ENCODE results near the gene PRKN.

PRKN gene

DNA sequence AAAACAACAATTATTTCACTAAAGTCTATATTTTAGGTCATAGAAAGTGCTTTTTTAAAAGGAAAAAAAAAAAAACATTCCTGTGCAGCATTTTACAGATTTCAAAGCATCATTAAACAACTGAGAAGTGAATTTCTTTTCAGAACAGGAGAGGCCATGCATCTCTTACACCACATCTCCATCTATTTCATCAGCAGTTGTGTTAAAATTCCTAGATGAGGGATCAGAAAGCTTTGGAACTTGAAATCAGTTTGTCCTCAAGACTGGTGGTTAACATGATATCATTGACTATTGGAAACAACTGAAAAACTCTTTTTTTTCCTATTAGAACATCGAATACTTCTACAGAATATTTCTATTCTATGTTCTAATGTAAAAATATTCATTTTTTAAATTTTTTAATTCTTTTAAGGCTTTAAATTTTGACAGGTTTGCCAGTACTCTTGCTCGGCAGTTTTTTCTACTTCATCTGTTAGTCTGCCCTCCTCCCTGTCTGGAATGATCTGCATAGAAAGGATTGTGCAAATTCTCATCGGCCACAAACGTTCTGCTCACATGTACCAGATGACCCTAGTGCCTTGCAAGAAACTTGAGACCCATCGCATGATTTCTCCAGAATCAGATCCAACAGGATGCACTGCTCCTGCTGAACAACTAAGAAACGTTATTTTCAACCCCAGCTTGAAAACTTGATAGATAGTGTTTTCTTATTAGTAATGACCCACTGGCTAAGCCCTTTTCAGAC is 1042.7 kb downstream of the PRKN start:
- Histone ChIP-seq H3K4me3 (ENCODE audit: low read depth, low read length, poor library complexity, severe bottlenecking) (no peak overlapping the region), H4K20me1 (ENCODE audit: insufficient read depth, low read length) (no peaks in the 10 kb centered on the region), H3K27me3 (ENCODE audit: insufficient read depth, low read length) (no peaks in the 10 kb centered on the region), H3K9me2 (ENCODE audit: low read depth, low read length) (no peaks in the 10 kb centered on the region), H3K9me3 (ENCODE audit: low read length) (no peaks in the 10 kb centered on the region), H3K4me2 (ENCODE audit: low read length) (no peak overlapping the region), H3K79me2 (ENCODE audit: insufficient read depth, low read length) (no peaks in the 10 kb centered on the region), H3K36me3 (ENCODE audit: insufficient read depth, low read length) (no peaks in the 10 kb centered on the region), H3K9ac (ENCODE audit: low read length) (no peak overlapping the region), H3K4me1 (ENCODE audit: insufficient read depth, low read length, severe bottlenecking) (no peaks in the 10 kb centered on the region), H3F3A (ENCODE audit: insufficient read depth, low read length) (no peaks in the 10 kb centered on the region), H2AFZ (ENCODE audit: low read length) (no peak overlapping the region), H3K27ac (ENCODE audit: low read depth, low read length, poor library complexity, severe bottlenecking) (no peak overlapping the region)
- TF ChIP-seq, protein P1, sequence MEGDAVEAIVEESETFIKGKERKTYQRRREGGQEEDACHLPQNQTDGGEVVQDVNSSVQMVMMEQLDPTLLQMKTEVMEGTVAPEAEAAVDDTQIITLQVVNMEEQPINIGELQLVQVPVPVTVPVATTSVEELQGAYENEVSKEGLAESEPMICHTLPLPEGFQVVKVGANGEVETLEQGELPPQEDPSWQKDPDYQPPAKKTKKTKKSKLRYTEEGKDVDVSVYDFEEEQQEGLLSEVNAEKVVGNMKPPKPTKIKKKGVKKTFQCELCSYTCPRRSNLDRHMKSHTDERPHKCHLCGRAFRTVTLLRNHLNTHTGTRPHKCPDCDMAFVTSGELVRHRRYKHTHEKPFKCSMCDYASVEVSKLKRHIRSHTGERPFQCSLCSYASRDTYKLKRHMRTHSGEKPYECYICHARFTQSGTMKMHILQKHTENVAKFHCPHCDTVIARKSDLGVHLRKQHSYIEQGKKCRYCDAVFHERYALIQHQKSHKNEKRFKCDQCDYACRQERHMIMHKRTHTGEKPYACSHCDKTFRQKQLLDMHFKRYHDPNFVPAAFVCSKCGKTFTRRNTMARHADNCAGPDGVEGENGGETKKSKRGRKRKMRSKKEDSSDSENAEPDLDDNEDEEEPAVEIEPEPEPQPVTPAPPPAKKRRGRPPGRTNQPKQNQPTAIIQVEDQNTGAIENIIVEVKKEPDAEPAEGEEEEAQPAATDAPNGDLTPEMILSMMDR (IDR thresholded peaks at IDR 0.05; ENCODE audit: low read length) = no peak
- TF ChIP-seq EZH2 (IDR thresholded peaks at IDR 0.05; ENCODE audit: borderline replicate concordance, low read length) = no peak

DNA sequence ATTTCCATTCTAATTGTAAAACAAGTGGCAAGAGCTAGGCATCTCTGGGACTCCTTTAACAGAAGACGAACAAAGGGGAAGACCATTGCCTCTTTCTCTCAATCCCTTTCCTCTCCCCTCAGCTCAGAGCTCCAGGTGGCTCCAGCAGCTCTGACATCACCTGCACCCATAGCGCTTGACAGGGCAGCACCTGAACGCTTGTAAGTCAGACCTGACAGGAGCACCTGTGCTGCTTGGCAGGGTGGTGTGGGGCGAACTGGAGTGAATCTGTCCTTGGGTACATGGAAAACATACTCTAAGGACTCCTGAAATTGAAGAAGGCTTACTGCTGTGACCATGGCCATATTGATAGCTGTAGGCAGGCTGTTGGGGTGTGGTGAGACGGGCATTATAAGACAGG is 1044.2 kb downstream of the PRKN start:
- Histone ChIP-seq H3K9ac (ENCODE audit: low read length) (no peak overlapping the region), H2AFZ (ENCODE audit: low read length) (no peak overlapping the region), H3K36me3 (ENCODE audit: insufficient read depth, low read length) (no peaks in the 10 kb centered on the region), H3K4me1 (ENCODE audit: insufficient read depth, low read length, severe bottlenecking) (no peaks in the 10 kb centered on the region), H4K20me1 (ENCODE audit: insufficient read depth, low read length) (no peaks in the 10 kb centered on the region), H3K9me3 (ENCODE audit: low read length) (no peaks in the 10 kb centered on the region), H3K4me2 (ENCODE audit: low read length) (no peak overlapping the region), H3K79me2 (ENCODE audit: insufficient read depth, low read length) (no peaks in the 10 kb centered on the region), H3F3A (ENCODE audit: insufficient read depth, low read length) (no peaks in the 10 kb centered on the region), H3K4me3 (ENCODE audit: low read depth, low read length, poor library complexity, severe bottlenecking) (no peak overlapping the region), H3K27ac (ENCODE audit: low read depth, low read length, poor library complexity, severe bottlenecking) (no peak overlapping the region), H3K27me3 (ENCODE audit: insufficient read depth, low read length) (no peaks in the 10 kb centered on the region), H3K9me2 (ENCODE audit: low read depth, low read length) (no peaks in the 10 kb centered on the region)
- no peak for TF ChIP-seq EZH2 (IDR thresholded peaks at IDR 0.05; ENCODE audit: borderline replicate concordance, low read length)
- TF ChIP-seq, protein P1 (IDR thresholded peaks at IDR 0.05; ENCODE audit: low read length) = no peak

DNA sequence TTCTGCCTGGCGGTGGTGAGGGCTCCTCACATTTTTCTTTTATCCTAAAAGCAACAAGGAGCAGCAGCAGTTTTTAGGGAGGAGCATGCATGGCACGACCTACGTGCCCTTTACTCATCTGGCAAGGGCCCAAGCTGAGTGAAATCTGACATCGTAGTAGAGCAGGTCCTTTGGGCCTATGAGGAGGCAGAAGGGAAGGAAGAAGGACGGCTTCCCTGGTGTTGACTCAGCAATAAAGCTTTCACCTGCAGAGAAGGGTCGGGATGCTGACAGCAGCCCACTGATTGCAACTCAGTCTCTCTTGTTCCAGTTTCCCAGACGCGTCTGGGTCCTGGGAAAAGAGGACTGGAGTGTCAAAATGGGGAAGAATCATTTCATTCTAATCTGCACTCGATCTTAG is 1044.6 kb downstream of the PRKN start:
- H3F3A ChIP-seq (ENCODE audit: insufficient read depth, low read length) = no peaks in the 10 kb centered on the region
- H4K20me1 ChIP-seq (ENCODE audit: insufficient read depth, low read length) = no peaks in the 10 kb centered on the region
- no peaks in the 10 kb centered on the region for H3K9me3 ChIP-seq (ENCODE audit: low read length)
- H3K27ac ChIP-seq (ENCODE audit: low read depth, low read length, poor library complexity, severe bottlenecking) = no peak overlapping the region
- H3K36me3 ChIP-seq (ENCODE audit: insufficient read depth, low read length) = no peaks in the 10 kb centered on the region
- H3K9ac ChIP-seq (ENCODE audit: low read length) = no peak overlapping the region
- no peak overlapping the region for H3K4me3 ChIP-seq (ENCODE audit: low read depth, low read length, poor library complexity, severe bottlenecking)
- no peak for TF ChIP-seq EZH2 (IDR thresholded peaks at IDR 0.05; ENCODE audit: borderline replicate concordance, low read length)
- TF ChIP-seq, protein P1 (IDR thresholded peaks at IDR 0.05; ENCODE audit: low read length) = no peak
- H3K27me3 ChIP-seq (ENCODE audit: insufficient read depth, low read length) = no peaks in the 10 kb centered on the region
- H3K4me1 ChIP-seq (ENCODE audit: insufficient read depth, low read length, severe bottlenecking) = no peaks in the 10 kb centered on the region
- H2AFZ ChIP-seq (ENCODE audit: low read length) = no peak overlapping the region
- H3K4me2 ChIP-seq (ENCODE audit: low read length) = no peak overlapping the region
- H3K9me2 ChIP-seq (ENCODE audit: low read depth, low read length) = no peaks in the 10 kb centered on the region
- H3K79me2 ChIP-seq (ENCODE audit: insufficient read depth, low read length) = no peaks in the 10 kb centered on the region

Measured in OCI-LY1 (cell line).